ENCODE measurements around the gene AGRP.

DNA sequence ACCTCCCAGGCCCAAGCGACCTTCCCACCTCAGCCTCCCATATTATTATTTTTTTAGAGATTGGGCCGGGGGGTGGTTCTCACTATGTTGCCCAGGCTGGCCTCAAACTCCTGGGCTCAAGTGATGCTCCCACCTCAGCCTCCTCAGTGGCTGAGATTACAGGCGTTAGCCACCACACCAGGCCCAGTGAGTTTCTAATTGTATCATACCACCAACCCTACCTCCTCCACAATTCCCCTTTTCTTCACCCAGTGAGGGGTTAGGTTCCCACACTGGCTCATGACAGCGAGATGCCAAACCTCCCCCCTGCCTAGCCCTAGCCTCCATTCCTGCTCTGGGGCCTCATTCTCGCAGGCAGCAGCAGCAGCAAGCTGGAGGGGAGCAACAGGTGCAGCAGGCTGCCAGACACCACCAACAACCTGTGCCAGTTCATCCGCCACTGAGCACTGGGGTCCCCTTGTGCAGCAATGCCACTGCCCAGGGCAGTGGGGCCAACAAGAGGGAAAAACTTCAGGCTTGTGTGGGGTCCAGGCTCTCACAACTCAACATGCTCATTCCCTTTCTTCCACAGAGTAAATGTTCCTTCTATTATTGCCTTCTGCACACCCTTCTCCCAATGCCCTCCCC is 11.5 kb downstream of the AGRP start:
- TF ChIP-seq GATA2 (IDR thresholded peaks at IDR 0.05; ENCODE audit: low read depth, low read length) = no peak
- TF ChIP-seq GATA3 (IDR thresholded peaks at IDR 0.05; ENCODE audit: low read depth, low read length) = no peak

All from SH-SY5Y (cell line).